Hematopoietic multipotent progenitor cell treated with erythropoietin and hydrocortisone succinate and interleukin-3 and kit ligand, for 6 days (in vitro differentiated cells): ENCODE data around the gene SULT1E1.

Source experiments
- DNase-seq: peaks from one replicate; pipeline ENCODE4 v3.0.0-alpha.2; 2015

SULT1E1 gene, protein sequence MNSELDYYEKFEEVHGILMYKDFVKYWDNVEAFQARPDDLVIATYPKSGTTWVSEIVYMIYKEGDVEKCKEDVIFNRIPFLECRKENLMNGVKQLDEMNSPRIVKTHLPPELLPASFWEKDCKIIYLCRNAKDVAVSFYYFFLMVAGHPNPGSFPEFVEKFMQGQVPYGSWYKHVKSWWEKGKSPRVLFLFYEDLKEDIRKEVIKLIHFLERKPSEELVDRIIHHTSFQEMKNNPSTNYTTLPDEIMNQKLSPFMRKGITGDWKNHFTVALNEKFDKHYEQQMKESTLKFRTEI

DNA sequence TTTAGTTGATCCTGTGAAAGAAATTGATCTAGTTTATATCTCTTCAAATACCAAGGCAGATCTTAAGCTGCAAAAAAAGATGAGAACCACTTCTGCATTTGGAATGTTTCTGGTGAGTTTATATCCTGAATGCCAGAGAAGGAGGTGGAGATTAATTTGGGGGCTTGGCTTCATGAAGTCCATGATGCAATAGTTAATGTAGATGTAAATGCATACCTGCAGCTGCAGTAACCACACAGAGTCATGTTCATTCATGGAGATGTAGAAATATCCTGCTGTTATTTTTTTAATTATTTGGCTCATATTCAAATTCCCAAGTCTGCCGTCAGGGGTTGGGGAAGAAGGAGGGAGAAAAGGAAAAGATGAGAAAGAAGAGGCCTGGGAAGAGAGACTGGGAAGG is at the start of gene SULT1E1:
SULT1E1 (minus strand) TSS at position 94 of the 400 bp plus-strand sequence. CDS start 2,501 bp downstream, outside the sequence.
- DNase-seq = no peak

DNA sequence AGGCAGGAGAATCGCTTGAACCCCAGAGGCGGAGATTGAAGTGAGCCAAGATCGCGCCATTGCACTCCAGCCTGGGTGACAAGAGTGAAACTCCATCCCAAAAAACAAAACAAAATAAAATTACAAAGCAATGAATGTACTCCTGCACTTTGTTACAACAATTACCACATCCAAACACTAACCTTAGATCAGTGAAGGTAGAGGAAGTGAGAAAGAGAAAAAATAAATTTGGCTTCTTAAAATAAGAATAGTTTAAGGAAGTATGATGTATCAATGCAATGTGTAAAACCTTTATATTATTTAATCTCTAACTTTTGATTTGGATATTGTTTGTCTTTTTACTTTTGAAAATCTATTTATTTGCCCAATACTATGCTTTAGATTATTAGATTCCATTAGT is 49.2 kb upstream of the SULT1E1 start:
- DNase-seq = no peak

DNA sequence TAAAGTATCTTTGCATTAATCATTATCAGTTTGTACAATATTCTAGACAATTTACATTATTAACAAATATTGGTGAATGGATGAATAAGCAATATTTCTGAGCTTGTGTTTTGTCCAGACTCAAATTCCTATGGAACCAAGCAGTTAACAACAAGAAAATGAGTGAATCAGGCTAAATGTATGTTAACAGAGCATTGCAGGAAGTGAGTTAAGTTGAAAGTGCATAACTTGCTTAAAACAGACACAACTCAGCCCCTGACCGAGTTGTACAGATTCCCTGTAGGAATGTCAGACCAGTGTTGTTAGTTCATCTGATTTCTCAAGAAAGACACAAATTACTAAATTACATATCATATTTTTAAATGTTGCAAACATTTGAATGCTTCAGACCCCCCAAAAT is 47.2 kb upstream of the SULT1E1 start:
- no peak for DNase-seq

DNA sequence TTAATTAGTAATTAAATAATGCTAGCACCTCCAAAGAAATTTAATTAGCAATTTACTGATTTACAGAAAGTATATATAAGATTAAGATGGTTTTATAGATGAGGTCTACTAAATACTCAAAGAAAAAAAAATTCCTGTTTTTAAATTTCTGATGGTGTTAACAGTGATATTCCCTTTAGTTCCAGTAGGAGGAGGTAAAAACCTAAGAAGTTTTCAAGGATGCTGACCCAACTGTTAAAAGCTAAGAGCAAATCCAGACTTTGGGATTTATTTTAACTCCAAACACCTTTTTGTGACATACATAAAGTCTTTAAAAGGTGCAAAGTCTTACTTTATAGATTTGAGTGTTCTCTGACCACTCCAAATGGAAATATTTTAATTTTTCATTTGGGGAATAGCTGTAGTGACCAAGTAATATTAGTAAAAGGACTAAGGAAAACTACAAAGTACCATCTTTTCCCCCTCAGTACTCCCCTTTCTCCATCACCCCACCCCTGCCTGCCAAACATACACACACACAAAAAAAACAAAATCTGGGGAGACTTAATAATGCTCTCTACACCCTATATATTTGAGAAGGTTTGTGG is 36.7 kb upstream of the SULT1E1 start:
- peak; percentile 22 for DNase-seq

DNA sequence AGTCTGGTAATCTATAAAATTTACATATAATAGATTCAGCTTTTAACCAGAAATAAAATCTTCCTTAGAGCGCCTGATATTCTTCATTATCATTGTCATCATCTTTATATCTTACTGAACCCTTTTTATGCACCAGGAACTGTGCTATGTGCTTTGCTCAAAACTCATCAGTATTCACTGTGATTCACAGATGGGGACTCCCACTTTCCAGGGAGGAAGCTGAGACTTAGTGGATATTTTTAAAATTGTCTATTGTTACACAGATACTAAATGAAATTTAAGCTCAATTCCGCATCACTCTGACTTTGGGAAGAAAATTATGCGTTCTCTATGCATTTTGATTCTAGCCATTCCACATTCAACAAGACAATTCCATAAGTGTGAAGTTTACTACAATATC is 34.8 kb upstream of the SULT1E1 start:
- no peak for DNase-seq

DNA sequence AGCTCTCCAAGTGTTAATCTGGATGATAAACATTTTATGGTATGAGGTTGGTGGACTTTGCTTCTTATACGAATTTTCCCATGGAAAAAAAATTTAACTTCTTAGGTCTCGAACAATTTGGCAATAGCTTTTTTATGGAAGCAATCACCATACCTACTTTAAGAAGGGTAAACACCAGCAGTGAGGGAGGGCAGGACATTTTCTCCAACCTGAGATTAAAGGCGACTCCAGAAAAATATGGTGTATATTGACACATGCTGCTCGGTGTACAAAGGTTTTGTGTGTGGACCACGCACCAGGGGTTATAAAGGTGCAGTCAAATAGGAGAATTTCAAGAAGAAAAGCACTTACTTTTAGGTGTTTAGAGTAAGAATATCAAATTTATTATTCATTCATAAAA is 34.2 kb upstream of the SULT1E1 start:
- DNase-seq = no peak

DNA sequence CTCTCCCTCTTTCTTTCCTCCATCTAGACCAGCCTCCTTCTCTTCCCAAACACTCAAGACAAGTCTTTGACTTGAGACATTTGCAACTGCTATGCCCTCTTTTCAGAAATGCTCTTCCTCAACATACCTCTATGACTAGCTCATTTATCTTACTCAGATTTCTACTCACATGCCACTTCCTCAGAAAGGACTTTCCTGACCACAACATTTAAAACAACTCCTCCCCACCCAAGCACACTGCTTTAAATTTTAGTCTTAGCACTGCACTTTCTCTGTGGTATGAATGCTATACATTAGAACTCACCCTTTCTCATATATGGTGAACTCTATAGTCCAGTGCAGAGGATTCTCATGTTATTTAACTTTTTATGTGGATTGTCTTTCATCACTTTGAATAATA is 28.4 kb upstream of the SULT1E1 start:
- DNase-seq = peak; percentile 7

DNA sequence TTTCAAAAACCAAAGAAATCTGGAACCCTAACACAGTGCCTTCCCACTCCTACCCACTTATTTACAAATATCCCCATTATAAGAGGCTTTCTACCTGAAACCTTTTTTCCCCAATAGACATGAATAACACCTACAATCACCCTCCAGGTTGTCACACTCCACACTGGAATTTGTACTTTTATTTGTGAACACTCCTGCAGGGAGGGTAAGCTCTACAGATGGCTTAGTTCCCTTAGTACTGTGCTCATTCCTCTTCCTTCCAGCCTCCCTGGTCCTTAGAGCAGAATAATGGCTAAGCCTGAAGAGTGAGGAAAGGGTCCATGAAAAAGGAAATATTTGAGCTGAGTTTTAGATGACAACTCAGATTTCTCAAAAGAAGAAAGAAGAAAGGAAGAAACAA is 22.2 kb upstream of the SULT1E1 start:
- no peak for DNase-seq

DNA sequence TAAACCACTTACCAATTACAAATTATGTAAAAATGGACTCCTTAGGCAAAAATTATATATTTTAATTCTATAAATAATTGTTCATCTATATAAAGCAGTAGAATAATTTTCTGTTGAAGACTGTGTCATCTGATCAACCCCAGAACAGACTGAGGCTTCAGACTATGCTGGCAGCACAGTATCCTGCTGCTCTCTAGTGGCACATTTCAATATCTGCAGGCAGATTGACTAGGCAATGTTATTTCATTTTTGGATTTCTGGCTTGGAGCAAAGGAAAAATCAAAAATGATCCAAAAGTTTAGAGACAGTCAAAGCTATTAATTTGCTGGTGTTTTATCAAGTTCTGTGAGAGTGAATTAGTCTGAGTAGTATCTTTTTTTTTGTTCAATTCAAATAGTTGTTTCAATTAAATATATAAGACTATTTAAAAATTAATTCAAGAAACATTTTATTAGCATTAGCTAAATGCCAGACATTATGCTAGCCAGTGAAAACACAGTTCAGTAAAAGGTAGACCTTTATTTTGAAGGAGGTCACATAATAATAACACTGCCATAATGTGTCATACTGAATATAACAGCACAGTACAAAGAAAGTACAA is 21.3 kb upstream of the SULT1E1 start:
- peak; percentile 82 for DNase-seq

DNA sequence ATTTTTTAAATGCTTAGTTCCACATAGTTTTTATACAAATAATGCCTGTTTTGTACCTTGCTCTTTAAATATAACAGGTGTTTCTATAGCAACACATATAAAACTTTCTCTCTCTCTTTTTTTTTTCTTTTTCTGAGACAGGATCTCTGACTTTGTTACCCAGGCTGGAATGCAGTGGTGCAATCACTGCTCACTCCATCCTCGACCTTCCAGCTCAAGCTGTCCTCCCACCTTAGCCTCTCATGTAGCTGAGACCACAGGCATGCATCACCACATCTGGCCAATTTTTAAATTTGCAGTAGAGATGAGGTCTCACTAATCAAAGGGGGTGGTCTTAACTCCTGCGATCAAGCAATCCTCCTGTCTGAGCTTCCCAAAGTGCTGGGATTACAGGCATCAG is 18.3 kb upstream of the SULT1E1 start:
- no peak for DNase-seq

DNA sequence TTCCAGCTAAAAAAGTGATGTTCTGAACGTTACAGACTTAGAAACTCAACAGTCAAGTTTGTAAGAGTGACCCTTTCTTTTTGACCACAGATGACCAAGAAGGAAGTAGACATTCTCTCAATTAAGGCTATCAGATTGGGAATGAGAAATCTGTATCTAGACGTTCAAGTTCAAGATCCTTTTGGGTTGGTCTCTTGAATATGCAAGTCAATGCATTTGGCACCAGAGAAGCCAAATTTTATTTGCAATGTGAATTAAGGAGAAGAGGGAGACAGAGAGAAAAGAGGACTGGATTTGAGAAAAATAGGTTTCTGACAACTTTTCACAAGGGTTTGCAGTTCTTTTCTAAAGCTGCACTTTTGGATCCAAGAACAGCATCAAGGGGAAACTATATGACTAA is 17.5 kb upstream of the SULT1E1 start:
- no peak for DNase-seq

DNA sequence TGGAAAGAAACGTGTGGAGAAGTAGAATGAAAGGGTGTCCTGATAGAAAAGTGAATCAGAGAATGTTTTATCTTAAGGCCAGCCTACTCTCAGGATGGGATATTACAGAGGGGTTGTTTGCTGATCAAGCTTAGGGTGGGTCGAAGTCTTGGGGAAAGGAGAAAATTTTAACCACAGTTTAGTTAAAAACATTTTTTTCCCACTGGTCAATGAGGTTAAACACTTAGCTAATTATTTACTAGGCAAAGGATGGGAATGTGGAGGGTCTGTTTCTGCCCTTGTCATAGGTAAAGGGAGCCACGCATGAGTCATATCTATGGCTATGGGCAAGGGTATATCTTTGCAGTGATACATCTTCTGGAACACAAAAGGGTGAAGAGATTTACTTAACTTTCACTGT is 16.1 kb upstream of the SULT1E1 start:
- no peak for DNase-seq

DNA sequence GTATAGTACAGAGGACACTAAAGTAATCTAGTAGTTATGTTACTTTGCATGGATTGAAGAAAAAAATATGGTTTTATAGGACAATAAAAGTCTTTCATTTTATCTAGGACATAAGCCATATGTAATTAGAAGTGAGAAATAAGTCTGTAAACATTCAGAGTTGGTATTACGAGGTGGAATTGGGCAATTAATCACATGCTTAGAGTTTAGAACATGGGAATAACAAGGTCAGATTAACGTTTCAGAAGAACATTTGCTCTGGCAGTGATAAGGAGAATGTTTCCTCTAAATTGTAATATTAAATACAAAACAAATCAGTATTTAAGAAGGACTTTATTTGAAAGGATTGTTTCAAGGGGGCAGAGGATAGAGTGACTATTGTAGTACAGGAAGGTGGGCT is 15.6 kb upstream of the SULT1E1 start:
- DNase-seq = no peak

DNA sequence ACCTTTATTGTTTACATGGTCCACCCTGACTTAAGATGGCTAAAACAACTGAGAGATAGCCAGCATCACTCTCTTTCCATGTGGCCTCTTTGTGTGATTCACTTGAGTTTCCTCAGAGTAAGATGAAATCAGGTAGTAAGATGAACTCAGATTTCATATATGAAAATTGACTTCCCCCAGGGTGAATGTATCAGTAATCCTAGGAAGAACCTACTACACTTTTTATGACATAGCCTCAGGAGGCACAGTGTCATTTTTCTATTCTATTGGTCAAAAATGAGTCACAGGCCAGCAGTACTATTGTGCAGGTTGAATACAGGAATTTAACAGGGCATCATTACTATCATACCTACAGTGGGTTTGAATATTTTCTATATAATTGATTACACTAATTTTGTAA is 14.6 kb upstream of the SULT1E1 start:
- DNase-seq = no peak

DNA sequence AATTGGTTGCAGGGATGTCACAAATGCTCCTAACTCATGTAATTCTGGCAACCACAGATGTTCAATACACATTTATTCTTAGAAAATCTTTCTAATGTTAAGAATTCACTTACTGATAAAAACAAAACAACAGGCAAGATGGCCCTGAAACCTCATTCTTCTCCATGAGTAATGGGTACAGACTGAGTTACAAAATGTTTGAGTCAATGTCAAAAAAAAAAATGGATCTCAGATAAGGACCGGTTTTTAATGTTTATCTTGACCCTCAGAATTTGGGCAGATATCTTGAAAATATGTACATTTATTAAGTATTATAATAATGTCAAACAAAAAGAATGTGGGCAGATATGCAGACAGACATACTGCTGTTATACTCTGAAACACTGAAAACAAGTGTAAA is 1.8 kb upstream of the SULT1E1 start:
- no peak for DNase-seq

DNA sequence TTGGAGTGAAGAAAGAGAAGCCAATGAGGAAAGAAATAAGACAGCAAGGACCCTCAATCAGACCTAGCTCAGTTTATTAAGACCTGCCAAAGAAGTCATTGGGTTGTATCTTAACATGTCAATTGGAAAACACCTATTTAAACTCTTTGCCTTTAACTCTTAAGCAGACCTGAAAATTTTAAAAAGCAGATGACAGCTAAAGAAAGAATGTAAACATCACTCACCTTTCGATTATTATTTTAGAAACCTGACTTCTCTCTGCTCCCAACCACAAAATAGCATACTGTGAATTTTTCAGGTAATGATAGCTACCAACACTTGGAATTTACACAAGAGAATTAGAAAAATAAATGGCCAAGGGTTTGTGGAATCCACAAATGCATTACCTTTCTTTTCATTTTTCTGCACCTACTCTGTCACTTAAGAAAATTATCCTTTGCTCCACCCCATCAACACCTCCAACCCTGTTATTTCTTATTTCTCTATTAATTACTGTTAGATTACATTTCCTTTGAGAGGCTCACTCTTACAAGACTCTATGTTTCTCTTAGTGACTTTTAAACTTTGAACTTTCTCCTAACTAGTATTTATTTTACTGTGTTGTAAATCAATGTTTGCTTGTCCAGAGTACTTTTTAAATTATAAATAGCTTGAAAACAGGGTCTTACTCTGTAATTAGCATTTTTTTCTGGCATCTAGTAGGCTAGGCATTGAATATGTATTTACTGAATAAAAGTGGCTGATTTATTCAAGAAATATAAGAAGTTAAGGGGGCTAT is 765 bp upstream of the SULT1E1 start:
- DNase-seq = no peak

DNA sequence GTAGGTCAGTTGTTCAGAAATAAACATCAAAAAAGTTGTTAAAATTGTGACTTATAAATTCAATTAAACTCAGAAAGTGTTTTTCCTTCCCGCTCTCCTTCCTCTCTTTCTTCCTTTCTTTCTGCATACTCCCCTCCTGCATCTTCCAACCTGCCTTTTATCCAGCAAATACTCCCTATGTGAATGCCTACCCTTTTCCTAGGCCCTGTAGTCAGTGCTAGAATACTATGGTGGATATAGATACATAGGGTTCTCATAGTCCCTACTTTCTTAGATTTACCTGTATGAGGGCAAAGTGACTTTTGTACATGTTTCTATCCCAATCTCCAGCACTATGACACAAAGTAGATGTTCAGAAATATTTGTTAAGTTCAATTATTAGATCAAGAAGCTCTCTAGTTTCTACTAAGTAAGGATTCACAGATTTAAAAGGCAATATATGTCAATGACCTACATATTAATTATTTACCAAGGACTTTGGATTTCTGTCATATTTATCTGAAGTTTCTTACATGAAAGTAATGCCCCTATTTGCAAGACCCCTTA is 732 bp downstream of the SULT1E1 start:
- DNase-seq = no peak

DNA sequence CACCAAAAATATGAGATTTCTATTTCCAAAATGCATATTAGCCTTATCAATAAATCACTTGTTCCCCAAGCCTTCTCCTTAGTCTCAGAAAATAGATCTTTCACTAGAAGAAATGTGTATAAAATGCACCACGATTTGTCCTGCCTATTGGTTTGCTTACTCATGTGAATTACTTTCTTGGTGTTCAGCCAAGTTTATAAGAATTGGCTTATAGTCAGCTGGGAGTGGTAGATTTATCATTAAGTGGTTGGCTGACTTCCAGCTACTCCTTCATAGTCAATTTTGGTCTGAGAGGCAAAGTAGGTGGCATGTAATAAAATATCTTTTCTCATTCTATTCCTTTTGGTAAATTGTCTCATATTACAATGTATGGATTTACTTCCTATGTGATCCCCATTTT is 1.3 kb downstream of the SULT1E1 start:
- DNase-seq = peak; percentile 93

DNA sequence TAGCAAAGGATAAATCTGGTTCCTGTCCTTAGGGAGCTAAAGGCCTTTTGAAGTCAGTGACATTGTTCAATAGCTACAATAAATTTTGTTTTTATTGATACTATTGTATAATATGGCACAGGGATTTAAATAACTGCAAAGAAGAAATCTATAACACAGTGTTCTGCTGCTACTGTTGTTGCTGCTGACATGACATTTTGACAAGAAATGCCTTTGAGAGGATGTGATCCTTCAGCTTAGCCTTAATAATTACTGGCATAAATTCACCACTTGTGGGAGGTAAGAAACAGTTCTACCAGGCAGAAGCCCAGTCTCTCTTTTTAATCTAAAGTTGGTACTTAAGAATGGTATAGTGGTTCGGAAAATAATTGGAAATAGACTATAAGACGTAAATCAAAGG is 4.1 kb downstream of the SULT1E1 start:
- DNase-seq = no peak

DNA sequence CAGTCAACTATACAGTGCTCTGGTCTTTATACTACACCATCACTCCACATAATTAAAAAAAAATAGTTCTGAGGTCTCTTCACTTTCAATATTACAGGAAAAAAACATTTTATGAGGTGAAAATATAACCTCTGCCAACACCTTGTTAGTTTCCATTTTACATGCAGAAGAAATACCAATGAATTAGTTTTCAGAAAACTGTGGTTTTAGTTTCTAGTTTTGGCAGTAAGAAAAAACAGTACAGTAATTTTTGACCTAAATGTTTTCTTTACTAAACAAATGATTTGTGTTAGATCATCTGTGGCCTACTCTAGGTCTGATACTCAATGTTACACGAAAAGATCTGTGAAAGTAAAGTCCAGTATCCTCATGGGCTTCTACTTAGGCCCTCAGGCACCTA is 10.0 kb downstream of the SULT1E1 start:
- no peak for DNase-seq

DNA sequence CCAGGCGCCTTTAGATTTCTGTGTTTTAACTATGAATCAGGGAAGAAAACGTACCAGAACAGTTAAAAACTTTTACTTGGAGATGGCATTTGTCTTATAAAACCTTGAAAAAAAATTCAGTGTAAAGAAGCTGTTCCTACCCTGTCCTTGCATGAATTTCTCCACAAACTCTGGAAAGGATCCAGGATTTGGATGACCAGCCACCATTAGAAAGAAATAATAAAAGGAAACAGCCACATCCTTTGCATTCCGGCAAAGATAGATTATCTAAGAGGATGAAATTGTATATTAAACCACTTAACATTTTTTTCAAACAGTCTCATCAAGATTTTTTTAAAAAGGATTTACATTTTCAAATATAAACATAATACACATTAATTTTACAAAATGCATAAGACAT is 10.6 kb downstream of the SULT1E1 start:
- no peak for DNase-seq

DNA sequence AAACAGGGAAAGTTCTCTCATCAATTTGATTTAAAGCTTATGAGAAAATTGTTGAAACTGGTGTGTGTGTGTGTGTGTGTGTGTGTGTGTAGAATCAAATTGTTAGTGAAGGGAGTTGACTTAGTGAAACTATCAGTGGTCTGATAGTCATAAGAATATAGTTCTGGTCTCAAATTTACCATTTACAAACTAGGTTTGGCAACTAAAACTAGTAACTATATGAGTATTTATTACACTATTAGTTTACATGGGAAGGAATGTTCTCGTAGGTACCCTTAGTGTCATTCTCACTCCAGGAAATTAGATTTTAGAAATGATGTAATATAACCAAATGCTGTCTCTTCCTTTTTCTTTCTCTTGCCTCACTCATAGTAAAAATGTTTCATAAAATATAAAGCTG is 11.9 kb downstream of the SULT1E1 start:
- no peak for DNase-seq

DNA sequence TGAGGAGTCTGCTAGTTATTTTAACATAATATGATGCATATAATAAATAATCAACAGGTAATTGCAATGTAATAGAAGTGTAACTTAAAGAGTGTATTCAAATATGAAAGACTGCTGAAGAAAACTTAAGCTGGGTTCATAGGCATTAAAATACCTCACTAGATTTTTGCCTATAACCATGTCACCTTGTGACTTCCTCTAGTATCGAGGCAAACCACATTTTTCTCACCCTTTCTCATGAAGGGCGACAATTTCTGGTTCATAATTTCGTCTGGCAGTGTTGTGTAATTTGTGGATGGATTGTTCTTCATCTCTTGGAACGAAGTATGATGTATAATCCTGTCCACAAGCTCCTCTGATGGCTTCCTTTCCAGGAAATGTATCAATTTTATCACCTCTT is 16.0 kb downstream of the SULT1E1 start:
- DNase-seq = no peak

DNA sequence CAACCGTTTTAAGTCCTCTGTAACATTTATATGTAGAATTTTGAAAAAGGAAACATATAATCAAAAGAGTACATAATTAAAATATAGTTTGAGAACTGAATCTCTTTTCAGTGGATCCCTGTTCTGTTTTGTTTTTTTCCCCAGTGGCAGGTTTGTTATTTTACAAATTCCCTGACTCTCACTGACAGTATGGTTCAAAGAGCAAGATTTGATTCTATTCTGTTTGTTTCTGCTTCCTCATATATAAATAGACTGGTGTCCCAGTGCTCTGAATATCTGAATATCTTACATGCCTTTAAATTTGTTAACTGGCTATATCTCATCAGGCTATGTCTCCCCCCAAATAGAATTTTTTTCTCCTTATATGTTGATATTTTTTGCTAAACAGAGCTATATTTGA is 16.6 kb downstream of the SULT1E1 start:
- DNase-seq = no peak
